Measurements from ENCODE around the gene AGBL4. TPM values are rescaled to one million over a fixed set of nuclear protein-coding genes. Genes with fewer than 3 reads are reported as not detected.
"Not testable (repeated sequence)": the region's sequence is repeated elsewhere in the genome, so short reads cannot be mapped to it uniquely, and the experiment has no call there.

Gene AGBL4
- total and polyA plus RNA-seq, 2 donors: 0.08 to 0.37 TPM

DNA sequence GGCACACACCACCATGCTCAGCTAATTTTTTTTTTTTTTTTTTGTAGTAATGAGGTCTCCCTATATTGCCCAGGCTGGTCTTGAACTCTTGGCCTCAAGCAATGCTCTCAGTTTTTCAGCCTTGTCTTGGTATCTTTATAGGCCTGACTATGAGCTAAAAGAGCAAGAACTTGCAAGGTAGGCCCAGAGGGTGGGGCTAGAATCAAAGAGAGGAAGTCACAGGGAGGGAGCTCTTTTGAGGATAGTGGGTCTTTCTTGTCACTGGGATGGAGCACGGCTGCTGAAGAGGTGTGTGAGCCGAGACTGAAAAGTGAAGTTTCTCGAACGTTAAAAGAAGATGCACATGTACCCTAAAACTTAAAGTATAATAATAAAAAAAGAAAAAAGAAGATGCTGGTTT, 987.1 kb downstream of the AGBL4 start:
- Histone ChIP-seq H3K27ac (ENCODE audit: low read depth) (no peak overlapping the region), H3K36me3 (ENCODE audit: insufficient read depth) (no peaks in the 10 kb centered on the region), H3K4me3 (ENCODE audit: low read depth, low read length) (no peak overlapping the region), H3K4me1 (ENCODE audit: insufficient read depth) (no peaks in the 10 kb centered on the region)
- no peak for DNase-seq (ENCODE audit: extremely low spot score)
- 61% methylated on average over 4 of the region's 4 CpGs for WGBS

GRCh38 chr1:49028396-49028795, 995.4 kb downstream of the AGBL4 start:
- Histone ChIP-seq H3K4me3 (ENCODE audit: low read depth, low read length) (no peak overlapping the region), H3K36me3 (ENCODE audit: insufficient read depth) (no peaks in the 10 kb centered on the region), H3K27ac (ENCODE audit: low read depth) (no peak overlapping the region), H3K4me1 (ENCODE audit: insufficient read depth) (no peaks in the 10 kb centered on the region)
- no peak for DNase-seq (ENCODE audit: extremely low spot score)
- WGBS: 80% methylated on average over 1 of the region's 1 CpG

- no peak overlapping the region for H3K4me3 ChIP-seq (ENCODE audit: low read depth, low read length)
- H3K27ac ChIP-seq (ENCODE audit: low read depth): no peak overlapping the region
- H3K4me1 ChIP-seq (ENCODE audit: insufficient read depth): no peaks in the 10 kb centered on the region
- DNase-seq (ENCODE audit: extremely low spot score): no peak
- 32% methylated on average over 1 of the region's 1 CpG for WGBS
- H3K36me3 ChIP-seq (ENCODE audit: insufficient read depth): no peaks in the 10 kb centered on the region
These were observed 997.4 kb downstream of the AGBL4 start for GRCh38 chr1:49026230-49026811.

- WGBS: 44% methylated on average over 5 of the region's 5 CpGs
- H3K36me3 ChIP-seq (ENCODE audit: insufficient read depth): no peaks in the 10 kb centered on the region
- no peak overlapping the region for H3K4me3 ChIP-seq (ENCODE audit: low read depth, low read length)
- H3K27ac ChIP-seq (ENCODE audit: low read depth): no peak overlapping the region
- no peaks in the 10 kb centered on the region for H3K4me1 ChIP-seq (ENCODE audit: insufficient read depth)
- DNase-seq (ENCODE audit: extremely low spot score): no peak
These were observed 1007.5 kb downstream of the AGBL4 start for GRCh38 chr1:49016030-49016977.

DNA sequence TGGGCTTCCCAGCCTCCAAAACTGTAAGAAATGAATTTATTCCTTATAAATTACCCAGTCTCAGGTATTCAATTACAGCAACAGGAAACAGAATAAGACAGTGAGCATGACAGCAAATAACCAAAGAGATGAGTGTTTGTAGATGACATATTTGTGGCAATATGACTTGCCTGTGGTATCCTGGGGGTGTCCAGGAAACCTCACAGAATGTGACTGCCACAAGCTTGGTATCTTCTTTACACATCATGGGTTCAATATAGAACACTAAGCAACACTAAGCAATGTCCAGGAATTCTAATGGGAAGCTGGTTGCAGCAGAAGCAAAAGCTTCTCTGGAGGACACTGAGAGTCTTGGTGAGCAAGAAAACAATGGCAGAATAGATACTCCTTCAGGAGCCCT, 1010.7 kb downstream of the AGBL4 start:
- Histone ChIP-seq H3K4me1 (ENCODE audit: insufficient read depth) (no peaks in the 10 kb centered on the region), H3K36me3 (ENCODE audit: insufficient read depth) (no peaks in the 10 kb centered on the region), H3K4me3 (ENCODE audit: low read depth, low read length) (no peak overlapping the region), H3K27ac (ENCODE audit: low read depth) (no peak overlapping the region)
- no peak for DNase-seq (ENCODE audit: extremely low spot score)

GRCh38 chr1:49002981-49003380, 1020.8 kb downstream of the AGBL4 start:
- not testable (repeated sequence) for H3K36me3 ChIP-seq (ENCODE audit: insufficient read depth); H3K4me3 ChIP-seq (ENCODE audit: low read depth, low read length); H3K27ac ChIP-seq (ENCODE audit: low read depth); H3K4me1 ChIP-seq (ENCODE audit: insufficient read depth); DNase-seq (ENCODE audit: extremely low spot score)
- WGBS: 91% methylated on average over 10 of the region's 10 CpGs

DNA sequence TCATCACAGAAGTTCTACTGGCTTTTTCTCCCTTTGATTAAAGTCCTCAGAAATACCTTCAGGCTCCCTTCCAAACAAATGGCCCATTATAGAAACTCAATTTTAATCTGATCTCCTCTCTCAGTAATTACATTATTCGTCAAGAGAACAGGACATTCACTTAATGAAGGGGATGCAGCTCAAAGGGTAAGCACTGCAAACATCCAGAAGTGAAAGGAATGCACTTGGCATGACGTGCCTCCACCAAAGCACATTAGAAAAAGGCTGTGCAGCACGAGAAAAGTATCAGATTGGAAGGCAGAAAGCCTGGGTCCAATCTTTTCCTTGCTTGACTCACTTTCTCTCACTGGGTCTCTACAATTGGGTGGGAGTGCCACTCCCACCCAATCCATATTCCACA, 1024.4 kb downstream of the AGBL4 start:
- 56% methylated on average over 3 of the region's 3 CpGs for WGBS
- Histone ChIP-seq H3K4me1 (ENCODE audit: insufficient read depth) (no peaks in the 10 kb centered on the region), H3K27ac (ENCODE audit: low read depth) (no peak overlapping the region), H3K4me3 (ENCODE audit: low read depth, low read length) (no peak overlapping the region), H3K36me3 (ENCODE audit: insufficient read depth) (no peaks in the 10 kb centered on the region)
- no peak for DNase-seq (ENCODE audit: extremely low spot score)

DNA sequence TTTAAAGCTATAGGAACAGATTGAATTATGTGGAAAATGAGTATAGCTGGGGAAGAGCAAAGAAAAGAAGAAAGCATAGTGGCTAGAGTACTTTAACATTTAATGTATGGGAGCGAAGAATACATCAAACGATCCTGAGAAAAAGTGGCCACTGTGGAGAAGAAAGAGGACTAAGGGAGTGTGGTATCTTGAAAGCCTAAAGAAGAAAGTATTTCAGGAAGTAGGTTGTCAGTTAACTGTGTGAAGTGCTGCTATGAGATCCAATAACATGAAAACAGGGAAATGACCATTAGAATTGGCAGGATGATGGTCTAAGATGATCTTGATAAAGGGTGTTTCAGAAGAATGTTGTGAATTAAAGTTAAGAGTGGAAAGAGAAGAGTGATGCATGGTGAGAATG, 1027.4 kb downstream of the AGBL4 start:
- no peaks in the 10 kb centered on the region for H3K4me1 ChIP-seq (ENCODE audit: insufficient read depth)

GRCh38 chr1:48988633-48989197, 1035.0 kb downstream of the AGBL4 start:
- Histone ChIP-seq H3K4me1 (ENCODE audit: insufficient read depth) (no peaks in the 10 kb centered on the region), H3K36me3 (ENCODE audit: insufficient read depth) (no peaks in the 10 kb centered on the region), H3K27ac (ENCODE audit: low read depth) (no peak overlapping the region), H3K4me3 (ENCODE audit: low read depth, low read length) (no peak overlapping the region)
- no peak for DNase-seq (ENCODE audit: extremely low spot score)
- WGBS: 75% methylated on average over 9 of the region's 9 CpGs

More for the DNA sequence above, 1027.4 kb downstream of the AGBL4 start:
- Histone ChIP-seq H3K4me3 (ENCODE audit: low read depth, low read length) (no peak overlapping the region), H3K27ac (ENCODE audit: low read depth) (no peak overlapping the region), H3K36me3 (ENCODE audit: insufficient read depth) (no peaks in the 10 kb centered on the region)
- no peak for DNase-seq (ENCODE audit: extremely low spot score)
- WGBS: 96% methylated on average over 2 of the region's 2 CpGs

GRCh38 chr1:48979940-48980339, 1043.8 kb downstream of the AGBL4 start:
- no peaks in the 10 kb centered on the region for H3K4me1 ChIP-seq (ENCODE audit: insufficient read depth)
- H3K36me3 ChIP-seq (ENCODE audit: insufficient read depth): no peaks in the 10 kb centered on the region
- no peak for DNase-seq (ENCODE audit: extremely low spot score)
- no peak overlapping the region for H3K27ac ChIP-seq (ENCODE audit: low read depth)
- 81% methylated on average over 1 of the region's 1 CpG for WGBS
- H3K4me3 ChIP-seq (ENCODE audit: low read depth, low read length): no peak overlapping the region

GRCh38 chr1:48978413-48978812, 1045.3 kb downstream of the AGBL4 start:
- no peak for DNase-seq (ENCODE audit: extremely low spot score)
- WGBS: 59% methylated on average over 2 of the region's 2 CpGs

GRCh38 chr1:48977273-48977672, 1046.5 kb downstream of the AGBL4 start:
- Histone ChIP-seq H3K4me3 (ENCODE audit: low read depth, low read length) (no peak overlapping the region), H3K36me3 (ENCODE audit: insufficient read depth) (no peaks in the 10 kb centered on the region), H3K4me1 (ENCODE audit: insufficient read depth) (no peaks in the 10 kb centered on the region), H3K27ac (ENCODE audit: low read depth) (no peak overlapping the region)
- WGBS: 68% methylated on average over 2 of the region's 2 CpGs
- no peak for DNase-seq (ENCODE audit: extremely low spot score)

More at GRCh38 chr1:48978413-48978812, 1045.3 kb downstream of the AGBL4 start:
- Histone ChIP-seq H3K4me3 (ENCODE audit: low read depth, low read length) (no peak overlapping the region), H3K4me1 (ENCODE audit: insufficient read depth) (no peaks in the 10 kb centered on the region), H3K36me3 (ENCODE audit: insufficient read depth) (no peaks in the 10 kb centered on the region), H3K27ac (ENCODE audit: low read depth) (no peak overlapping the region)

DNA sequence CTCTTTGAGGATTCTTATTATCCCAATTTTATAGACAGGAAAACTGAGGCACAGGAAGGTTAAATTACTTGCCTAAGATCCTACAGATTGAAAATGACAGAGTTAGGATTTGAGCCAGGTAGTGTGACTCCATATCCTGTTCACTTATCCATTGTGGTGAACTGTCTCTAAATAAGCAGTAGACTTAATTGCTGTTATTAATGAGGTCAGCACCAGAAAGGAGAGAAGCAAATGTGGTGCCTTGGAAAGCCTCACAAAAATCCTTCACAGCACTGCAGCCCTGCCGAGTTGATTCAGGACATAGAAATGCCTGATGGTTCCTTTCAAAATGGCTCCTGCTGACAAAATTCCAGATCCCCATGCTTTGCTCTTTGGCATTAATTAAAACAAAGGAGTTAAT, 1053.8 kb downstream of the AGBL4 start:
- Histone ChIP-seq H3K36me3 (ENCODE audit: insufficient read depth) (no peaks in the 10 kb centered on the region), H3K27ac (ENCODE audit: low read depth) (no peak overlapping the region), H3K4me3 (ENCODE audit: low read depth, low read length) (no peak overlapping the region), H3K4me1 (ENCODE audit: insufficient read depth) (no peaks in the 10 kb centered on the region)
- 31% methylated on average over 1 of the region's 1 CpG for WGBS
- no peak for DNase-seq (ENCODE audit: extremely low spot score)

DNA sequence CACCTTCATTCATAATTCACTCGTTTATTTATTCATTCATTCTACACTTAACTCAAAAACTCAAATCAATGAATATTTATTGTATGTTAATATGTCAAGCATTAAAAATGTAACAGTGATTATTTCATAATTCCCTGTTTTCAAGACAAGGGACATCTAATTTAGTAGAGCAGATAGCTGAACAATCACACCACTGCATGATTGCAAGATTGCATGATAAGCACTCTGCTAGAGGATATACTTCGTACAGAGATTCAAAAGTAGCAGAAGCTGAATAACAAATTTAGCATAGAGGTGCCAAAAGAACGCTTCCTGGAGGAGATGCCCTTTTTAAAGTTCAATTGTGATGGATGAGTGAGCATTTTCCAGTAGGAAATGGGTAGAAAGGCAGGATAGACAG, 1056.4 kb downstream of the AGBL4 start:
- Histone ChIP-seq H3K27ac (ENCODE audit: low read depth) (no peak overlapping the region), H3K36me3 (ENCODE audit: insufficient read depth) (no peaks in the 10 kb centered on the region), H3K4me1 (ENCODE audit: insufficient read depth) (no peaks in the 10 kb centered on the region), H3K4me3 (ENCODE audit: low read depth, low read length) (no peak overlapping the region)
- WGBS: 64% methylated on average over 3 of the region's 3 CpGs
- DNase-seq (ENCODE audit: extremely low spot score): no peak

All from urinary bladder (tissue), 4 donors.